GM12872 (cell line): Measurements from ENCODE around the gene YY2.

Source experiments
- TF ChIP-seq, protein P1 (sequence below): IDR thresholded peaks from 3 replicates; pipeline ENCODE4 v1.5.1; 2011; ENCODE audit warnings: low read depth, mild to moderate bottlenecking, low read length, moderate library complexity; ENCODE audit not compliant: insufficient read depth

Gene YY2

DNA sequence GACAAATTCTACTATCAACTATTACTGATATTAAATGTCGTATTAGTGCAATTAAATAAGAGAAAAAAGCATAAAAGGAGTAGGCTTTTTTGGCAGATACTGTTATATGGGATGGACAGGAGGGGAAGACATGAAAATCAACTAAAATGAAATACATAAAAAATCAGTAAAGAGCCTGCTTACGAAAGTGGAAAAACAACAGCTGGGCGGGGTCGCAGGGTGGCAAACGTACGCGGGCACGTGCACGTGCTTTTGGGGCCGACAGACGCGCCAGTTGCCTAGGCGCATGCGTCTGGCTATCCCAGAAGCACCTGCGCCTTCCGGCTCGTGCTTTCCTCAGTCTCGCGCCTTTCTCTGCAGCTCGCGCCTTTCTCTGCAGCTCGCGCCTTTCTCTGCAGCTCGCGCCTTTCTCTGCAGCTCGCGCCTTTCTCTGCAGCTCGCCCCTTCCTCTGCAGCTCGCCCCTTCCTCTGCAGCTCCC lies at the start of gene YY2:
Gene YY2 (plus strand): TSS at position 51 of the 479 bp plus-strand sequence. CDS start 498 bp downstream, outside the sequence.
- TF ChIP-seq, protein P1, sequence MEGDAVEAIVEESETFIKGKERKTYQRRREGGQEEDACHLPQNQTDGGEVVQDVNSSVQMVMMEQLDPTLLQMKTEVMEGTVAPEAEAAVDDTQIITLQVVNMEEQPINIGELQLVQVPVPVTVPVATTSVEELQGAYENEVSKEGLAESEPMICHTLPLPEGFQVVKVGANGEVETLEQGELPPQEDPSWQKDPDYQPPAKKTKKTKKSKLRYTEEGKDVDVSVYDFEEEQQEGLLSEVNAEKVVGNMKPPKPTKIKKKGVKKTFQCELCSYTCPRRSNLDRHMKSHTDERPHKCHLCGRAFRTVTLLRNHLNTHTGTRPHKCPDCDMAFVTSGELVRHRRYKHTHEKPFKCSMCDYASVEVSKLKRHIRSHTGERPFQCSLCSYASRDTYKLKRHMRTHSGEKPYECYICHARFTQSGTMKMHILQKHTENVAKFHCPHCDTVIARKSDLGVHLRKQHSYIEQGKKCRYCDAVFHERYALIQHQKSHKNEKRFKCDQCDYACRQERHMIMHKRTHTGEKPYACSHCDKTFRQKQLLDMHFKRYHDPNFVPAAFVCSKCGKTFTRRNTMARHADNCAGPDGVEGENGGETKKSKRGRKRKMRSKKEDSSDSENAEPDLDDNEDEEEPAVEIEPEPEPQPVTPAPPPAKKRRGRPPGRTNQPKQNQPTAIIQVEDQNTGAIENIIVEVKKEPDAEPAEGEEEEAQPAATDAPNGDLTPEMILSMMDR = no peak

DNA sequence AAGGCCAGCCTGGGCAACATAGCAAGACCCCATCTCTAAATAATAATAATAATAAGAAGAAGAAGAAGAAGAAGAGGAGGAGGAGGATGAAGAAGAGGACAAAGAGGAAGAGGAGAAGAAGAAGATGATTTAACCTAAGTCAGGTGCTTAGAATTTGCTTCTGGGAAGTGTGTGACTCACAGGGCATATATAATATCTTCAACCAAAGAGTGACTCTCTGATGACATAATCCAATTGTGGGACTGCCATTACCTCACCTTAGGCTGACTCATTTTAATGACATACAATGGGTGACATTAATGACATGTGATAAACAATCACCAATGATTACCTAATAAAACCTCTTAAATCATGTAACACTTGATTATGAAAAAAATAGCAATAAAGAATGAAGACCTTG lies 49.1 kb upstream of the YY2 start:
- TF ChIP-seq, protein P1 = no peak

- TF ChIP-seq, protein P1 = no peak
These were observed 44.0 kb upstream of the YY2 start for GRCh38 chrX:21811832-21812231.

GRCh38 chrX:21812628-21813027 lies 43.2 kb upstream of the YY2 start:
- TF ChIP-seq, protein P1 = no peak

DNA sequence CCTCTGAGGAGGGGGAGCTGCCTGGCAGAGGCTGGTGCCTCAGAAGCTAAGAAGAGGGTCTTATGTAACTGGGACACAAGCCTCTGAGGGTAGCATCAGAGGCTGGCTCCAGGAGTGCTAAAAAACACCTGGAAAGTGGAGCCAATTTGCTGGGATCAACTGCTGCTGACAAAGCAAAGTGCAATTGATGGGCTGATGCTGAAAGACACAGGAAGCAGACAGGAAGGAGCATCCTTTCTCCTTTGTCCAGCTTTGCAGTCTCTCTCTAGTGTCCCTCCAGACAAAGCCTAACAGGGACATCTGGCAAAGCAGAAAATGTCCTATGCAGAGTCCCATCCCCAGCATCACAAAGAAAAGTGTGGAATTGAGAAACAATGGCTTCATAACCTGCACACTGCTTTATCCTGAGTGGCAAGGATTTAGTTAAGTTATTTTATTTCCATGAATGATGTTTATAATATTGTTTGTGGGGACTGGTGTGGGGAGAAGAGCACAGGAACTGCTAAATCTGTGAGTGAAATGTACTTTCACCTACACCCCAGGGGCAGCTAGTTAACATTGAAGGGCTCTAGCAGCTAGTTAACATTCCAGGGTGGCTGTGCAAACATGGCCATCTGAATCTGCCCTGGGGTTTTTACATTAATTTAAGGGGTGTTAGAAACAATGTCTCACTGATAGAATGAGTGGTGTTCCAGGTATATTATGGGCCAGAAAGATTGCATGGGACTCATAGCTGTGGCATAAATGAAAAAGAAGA lies 42.0 kb upstream of the YY2 start:
- TF ChIP-seq, protein P1 = no peak

DNA sequence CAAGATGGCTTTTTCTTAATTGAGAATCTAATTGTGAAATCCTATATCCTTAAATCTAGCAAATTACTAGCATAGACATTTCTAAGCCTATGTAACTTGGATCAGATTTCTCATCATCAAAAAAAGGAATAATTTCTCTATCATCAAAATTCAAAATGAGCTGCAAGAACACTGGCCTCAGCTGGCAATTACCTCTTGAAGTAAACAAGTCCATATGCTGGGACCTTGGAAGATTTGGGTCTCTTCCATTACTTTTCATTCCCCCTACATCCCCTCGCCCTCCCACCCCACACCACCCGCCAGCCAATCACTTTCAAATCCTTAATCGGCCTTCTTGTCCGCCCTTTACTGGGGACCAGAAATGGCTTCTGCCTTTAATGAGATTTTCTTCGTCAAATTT lies 39.7 kb upstream of the YY2 start:
- TF ChIP-seq, protein P1 = no peak

- TF ChIP-seq, protein P1 = no peak
These were observed 33.9 kb upstream of the YY2 start for GRCh38 chrX:21821875-21822274.
